Measurements from ENCODE around the gene KCTD8.

Gene KCTD8

GRCh38 chr4:44479731-44480130 is 31.1 kb upstream of the KCTD8 start:
- Histone ChIP-seq H3K79me2 (no peaks in the 10 kb centered on the region), H3K4me3 (ENCODE audit: low read depth, low read length) (no peak overlapping the region), H3K36me3 (ENCODE audit: control insufficient read depth, insufficient read depth, low read length) (no peaks in the 10 kb centered on the region), H3K4me2 (ENCODE audit: low read length) (no peak overlapping the region), H2AFZ (no peak overlapping the region), H3K9me3 (ENCODE audit: control insufficient read depth, low read length) (no peaks in the 10 kb centered on the region), H3K27me3 (ENCODE audit: control insufficient read depth, insufficient read depth, low read length) (no peaks in the 10 kb centered on the region), H3K4me1 (no peaks in the 10 kb centered on the region), H3K9ac (no peak overlapping the region), H3K27ac (no peak overlapping the region)
- TF ChIP-seq CTCF (IDR thresholded peaks at IDR 0.05): no peak

GRCh38 chr4:44462259-44462658 is 13.7 kb upstream of the KCTD8 start:
- no peak overlapping the region for H3K4me3 ChIP-seq (ENCODE audit: low read depth, low read length)
- no peak overlapping the region for H3K27ac ChIP-seq
- no peak overlapping the region for H3K4me2 ChIP-seq (ENCODE audit: low read length)
- H3K36me3 ChIP-seq (ENCODE audit: control insufficient read depth, insufficient read depth, low read length): no peaks in the 10 kb centered on the region
- no peaks in the 10 kb centered on the region for H3K9me3 ChIP-seq (ENCODE audit: control insufficient read depth, low read length)
- H2AFZ ChIP-seq: no peak overlapping the region
- no peaks in the 10 kb centered on the region for H3K79me2 ChIP-seq
- TF ChIP-seq CTCF (IDR thresholded peaks at IDR 0.05): no peak
- H3K9ac ChIP-seq: no peak overlapping the region
- no peaks in the 10 kb centered on the region for H3K4me1 ChIP-seq
- no peaks in the 10 kb centered on the region for H3K27me3 ChIP-seq (ENCODE audit: control insufficient read depth, insufficient read depth, low read length)

DNA sequence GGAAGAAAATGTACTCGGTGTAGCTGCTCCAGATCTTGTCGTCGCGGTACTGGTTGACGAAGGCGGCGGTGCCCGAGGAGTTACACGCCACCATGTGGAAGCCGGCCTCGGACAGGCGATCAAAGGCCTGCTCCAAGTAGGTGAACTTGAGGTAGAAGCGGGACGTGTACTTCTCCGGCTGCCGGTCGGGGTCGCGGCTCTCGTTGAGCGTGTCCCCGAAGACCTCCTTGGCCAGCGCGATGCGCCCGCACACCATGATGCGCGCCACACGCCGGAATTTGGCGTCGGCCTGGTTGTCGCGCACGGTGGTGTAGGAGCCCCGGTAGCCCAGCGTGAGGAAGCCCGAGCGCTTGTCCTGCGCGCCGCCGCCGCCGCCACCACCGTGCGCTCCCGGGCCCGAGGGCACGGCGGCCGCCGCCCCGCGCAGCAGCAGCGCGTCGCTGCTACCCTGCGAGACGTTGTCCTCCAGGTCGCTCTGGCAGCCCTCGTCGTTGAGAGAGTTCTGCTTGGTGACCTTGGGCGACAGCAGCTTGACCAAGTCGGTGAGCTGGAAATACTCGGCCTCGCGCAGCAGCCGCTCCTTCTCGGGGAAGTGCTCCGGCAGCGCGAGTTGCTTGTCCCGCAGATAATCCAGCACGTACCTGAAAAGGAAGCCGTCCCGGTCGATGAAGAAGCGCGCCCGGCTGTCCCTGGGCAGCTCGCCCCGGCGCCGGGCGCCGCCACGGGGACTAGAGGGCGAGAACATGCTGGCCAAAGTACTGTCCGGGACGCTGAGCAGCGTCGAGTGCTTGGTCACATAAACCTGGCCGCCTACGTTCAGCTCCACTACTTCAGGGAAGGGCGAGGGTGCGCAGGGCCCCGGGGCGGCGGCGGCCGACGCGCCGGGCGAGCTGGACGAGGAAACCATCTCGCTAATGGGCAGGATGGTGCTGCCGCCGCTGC is 775 bp downstream of the KCTD8 start:
- no peak for TF ChIP-seq CTCF (IDR thresholded peaks at IDR 0.05)
- H3K4me3 ChIP-seq (ENCODE audit: low read depth, low read length): peak overlapping the region; percentile 73
- no peak overlapping the region for H3K9ac ChIP-seq
- no peaks in the 10 kb centered on the region for H3K36me3 ChIP-seq (ENCODE audit: control insufficient read depth, insufficient read depth, low read length)
- no peaks in the 10 kb centered on the region for H3K27me3 ChIP-seq (ENCODE audit: control insufficient read depth, insufficient read depth, low read length)
- peak overlapping the region; percentile 83 for H2AFZ ChIP-seq
- H3K4me1 ChIP-seq: no peaks in the 10 kb centered on the region
- H3K79me2 ChIP-seq: no peaks in the 10 kb centered on the region
- no peaks in the 10 kb centered on the region for H3K9me3 ChIP-seq (ENCODE audit: control insufficient read depth, low read length)
- H3K27ac ChIP-seq: peak overlapping the region; percentile 64
- peak overlapping the region; percentile 98 for H3K4me2 ChIP-seq (ENCODE audit: low read length)

- no peaks in the 10 kb centered on the region for H3K79me2 ChIP-seq
- TF ChIP-seq CTCF (IDR thresholded peaks at IDR 0.05): no peak
- H3K4me2 ChIP-seq (ENCODE audit: low read length): peak overlapping the region; percentile 98
- no peaks in the 10 kb centered on the region for H3K9me3 ChIP-seq (ENCODE audit: control insufficient read depth, low read length)
- no peaks in the 10 kb centered on the region for H3K27me3 ChIP-seq (ENCODE audit: control insufficient read depth, insufficient read depth, low read length)
- no peak overlapping the region for H3K27ac ChIP-seq
- no peaks in the 10 kb centered on the region for H3K4me1 ChIP-seq
- H3K4me3 ChIP-seq (ENCODE audit: low read depth, low read length): peak overlapping the region; percentile 67
- no peak overlapping the region for H3K9ac ChIP-seq
- H3K36me3 ChIP-seq (ENCODE audit: control insufficient read depth, insufficient read depth, low read length): no peaks in the 10 kb centered on the region
- peak overlapping the region; percentile 45 for H2AFZ ChIP-seq
Measured at GRCh38 chr4:44446801-44447562, 1.6 kb downstream of the KCTD8 start.
